ENCODE measurements around the gene SETD6. TPM values are rescaled to one million over a fixed set of nuclear protein-coding genes. Genes with fewer than 3 reads are reported as not detected.

Gene SETD6
- total RNA-seq, 4 donors from 2014 or later, result 30.8 to 40.2 (median 38.4) TPM

Other genes with a start within 250 kb of the SETD6 start
- gene PRSS54, start 220.5 kb upstream of the SETD6 start, total RNA-seq, result not detected
- gene GINS3, start 123.0 kb upstream of the SETD6 start, total RNA-seq, result 1 to 10 TPM in 2 of 4 donors, under 1 TPM in 2; 0.55 to 3.3 (median 1.0) TPM
- gene NDRG4, start 15.4 kb upstream of the SETD6 start, total RNA-seq, result 10 to 100 TPM in 2 of 4 donors, 1 to 10 TPM in 2; 2.0 to 13.3 (median 6.5) TPM
- gene CNOT1, start 114.3 kb downstream of the SETD6 start, total RNA-seq, result 100 to 1,000 TPM in 1 of 4 donors, 10 to 100 TPM in 3; 54.7 to 119 (median 87.2) TPM
- 10 to 100 TPM in 2 of 4 donors, 1 to 10 TPM in 2; 6.8 to 12.2 (median 9.1) TPM for gene SLC38A7, start 169.3 kb downstream of the SETD6 start, total RNA-seq
- gene GOT2, start 218.8 kb downstream of the SETD6 start, total RNA-seq, result 100 to 1,000 TPM; 135 to 253 (median 195) TPM

Data from gastrocnemius medialis (tissue), 4 donors.